GM12873 (cell line): ENCODE results near the gene TIMM8B.

Source experiments
- CTCF ChIP-seq: IDR thresholded peaks from 2 replicates; pipeline ENCODE4 v1.5.1; 2012; ENCODE audit warnings: low read depth, mild to moderate bottlenecking, moderate library complexity, low read length, control low read depth; ENCODE audit not compliant: insufficient read depth; ENCODE audit errors: missing control alignments

Gene TIMM8B

GRCh38 chr11:112086422-112087191 is at the start of gene TIMM8B, which contains the start of gene SDHD:
TIMM8B (minus strand) TSS chr11:112086756; CDS start chr11:112086723, 33 bp downstream.
SDHD (plus strand) TSS chr11:112086873; CDS start chr11:112086908, 35 bp downstream.
- TF ChIP-seq CTCF, result peak; percentile 39

GRCh38 chr11:112134473-112134872 is 47.9 kb upstream of the TIMM8B start:
- no peak for TF ChIP-seq CTCF

GRCh38 chr11:112132737-112133136 is 46.2 kb upstream of the TIMM8B start:
- TF ChIP-seq CTCF, result no peak

- no peak for TF ChIP-seq CTCF
Observed at GRCh38 chr11:112129656-112130055, 43.1 kb upstream of the TIMM8B start.

- no peak for TF ChIP-seq CTCF
Observed at GRCh38 chr11:112128483-112129121, 42.0 kb upstream of the TIMM8B start.

GRCh38 chr11:112127056-112127455 is 40.5 kb upstream of the TIMM8B start:
- no peak for TF ChIP-seq CTCF

- no peak for TF ChIP-seq CTCF
Observed at GRCh38 chr11:112123129-112123528, 36.6 kb upstream of the TIMM8B start.
